NCI-H128 (cell line): ENCODE data around the gene ITGA11.
"Not testable (repeated sequence)": the region's sequence is repeated elsewhere in the genome, so short reads cannot be mapped to it uniquely, and the experiment has no call there.

Source experiments
- DNase-seq: peaks from one replicate; lab custom pipeline; 2025; ENCODE audit not compliant: unreplicated experiment; lab: John Stamatoyannopoulos, UW

ITGA11 gene

GRCh38 chr15:68425428-68426060, 6.4 kb downstream of the ITGA11 start:
- DNase-seq: no peak

- no peak for DNase-seq
Measured at GRCh38 chr15:68424754-68425390, 7.1 kb downstream of the ITGA11 start.

- no peak for DNase-seq
Measured at GRCh38 chr15:68423359-68424296, 8.3 kb downstream of the ITGA11 start.

GRCh38 chr15:68422403-68423145, 9.4 kb downstream of the ITGA11 start:
- DNase-seq: not testable (repeated sequence)

- DNase-seq: no peak
Measured at GRCh38 chr15:68421798-68422402, 10.1 kb downstream of the ITGA11 start.

GRCh38 chr15:68421115-68421551, 10.8 kb downstream of the ITGA11 start:
- DNase-seq: no peak

GRCh38 chr15:68420186-68420684, 11.7 kb downstream of the ITGA11 start:
- no peak for DNase-seq

- DNase-seq: no peak
Measured at GRCh38 chr15:68419301-68420175, 12.4 kb downstream of the ITGA11 start.

GRCh38 chr15:68418611-68419161, 13.3 kb downstream of the ITGA11 start:
- DNase-seq: no peak

GRCh38 chr15:68417897-68418296, 14.1 kb downstream of the ITGA11 start:
- no peak for DNase-seq

- DNase-seq: no peak
Measured at GRCh38 chr15:68417051-68417450, 14.9 kb downstream of the ITGA11 start.

- DNase-seq: no peak
Measured at GRCh38 chr15:68416158-68416535, 15.8 kb downstream of the ITGA11 start.

- no peak for DNase-seq
Measured at GRCh38 chr15:68415501-68416157, 16.3 kb downstream of the ITGA11 start.

GRCh38 chr15:68415061-68415460, 16.9 kb downstream of the ITGA11 start:
- no peak for DNase-seq

GRCh38 chr15:68414591-68414990, 17.4 kb downstream of the ITGA11 start:
- no peak for DNase-seq

- DNase-seq: no peak
Measured at GRCh38 chr15:68414206-68414555, 17.8 kb downstream of the ITGA11 start.

GRCh38 chr15:68413363-68414205, 18.4 kb downstream of the ITGA11 start:
- DNase-seq: no peak

- no peak for DNase-seq
Measured at GRCh38 chr15:68412218-68412617, 19.7 kb downstream of the ITGA11 start.
